ENCODE results near the gene SYNE2. TPM values are rescaled to one million over a fixed set of nuclear protein-coding genes. Genes with fewer than 3 reads are reported as not detected.

Gene SYNE2
- total and polyA plus RNA-seq, 2 donors from 2014 or later = 65.9 to 461 TPM

GRCh38 chr14:64212666-64213065 lies 359.9 kb downstream of the SYNE2 start:
- TF ChIP-seq CTCF (IDR thresholded peaks at IDR 0.05; ENCODE audit: borderline replicate concordance, extremely low read depth, insufficient read depth) = no peak
- Histone ChIP-seq H3K36me3 (ENCODE audit: control insufficient read depth in 2 of 3, insufficient read depth in 3 of 3, low read length in 3 of 3) (peaks cover 2 to 97% (median 69%) of the 10 kb centered on the region in 3 donors), H3K27ac (ENCODE audit: low read depth in 2 of 2, low read length in 2 of 2) (no peak overlapping the region), H3K27me3 (ENCODE audit: control insufficient read depth, insufficient read depth, low read length) (no peaks in the 10 kb centered on the region), H3K9ac (ENCODE audit: low read length in 3 of 3) (no peak overlapping the region), H3K4me3 (ENCODE audit: low read length in 3 of 3) (no peak overlapping the region), H3K9me3 (ENCODE audit: control insufficient read depth in 2 of 3, insufficient read depth in 1 of 3, low read length in 3 of 3) (no peaks in the 10 kb centered on the region), H3K4me1 (ENCODE audit: control insufficient read depth in 2 of 3, insufficient read depth in 2 of 3, low read depth in 1 of 3, low read length in 3 of 3) (no peaks in the 10 kb centered on the region)
- DNase-seq (no peak), FAIRE-seq (no peak)
- intact Hi-C loops (cut with DNase I) = no loop called here

- no peak overlapping the region for H3K4me3 ChIP-seq (ENCODE audit: low read length in 3 of 3)
- no peak for TF ChIP-seq CTCF (IDR thresholded peaks at IDR 0.05; ENCODE audit: borderline replicate concordance, extremely low read depth, insufficient read depth)
- H3K27me3 ChIP-seq (ENCODE audit: control insufficient read depth, insufficient read depth, low read length) = no peaks in the 10 kb centered on the region
- H3K9ac ChIP-seq (ENCODE audit: low read length in 3 of 3) = no peak overlapping the region
- peaks cover 2 to 96% (median 69%) of the 10 kb centered on the region in 3 donors for H3K36me3 ChIP-seq (ENCODE audit: control insufficient read depth in 2 of 3, insufficient read depth in 3 of 3, low read length in 3 of 3)
- no peak for DNase-seq
- H3K4me1 ChIP-seq (ENCODE audit: control insufficient read depth in 2 of 3, insufficient read depth in 2 of 3, low read depth in 1 of 3, low read length in 3 of 3) = peaks cover 0 to 2% (median 0%) of the 10 kb centered on the region in 3 donors
- no peak overlapping the region for H3K27ac ChIP-seq (ENCODE audit: low read depth in 2 of 2, low read length in 2 of 2)
- intact Hi-C loops (cut with DNase I) = no loop called here
- FAIRE-seq = no peak
- H3K9me3 ChIP-seq (ENCODE audit: control insufficient read depth in 2 of 3, insufficient read depth in 1 of 3, low read length in 3 of 3) = no peaks in the 10 kb centered on the region
Observed at GRCh38 chr14:64213086-64213485, 360.3 kb downstream of the SYNE2 start.

GRCh38 chr14:64213853-64214570 lies 361.2 kb downstream of the SYNE2 start:
- no peak overlapping the region for H3K27ac ChIP-seq (ENCODE audit: low read depth in 2 of 2, low read length in 2 of 2)

More at GRCh38 chr14:64213853-64214570, 361.2 kb downstream of the SYNE2 start:
- Histone ChIP-seq H3K36me3 (ENCODE audit: control insufficient read depth in 2 of 3, insufficient read depth in 3 of 3, low read length in 3 of 3) (peaks cover 2 to 93% (median 65%) of the 10 kb centered on the region in 3 donors), H3K27me3 (ENCODE audit: control insufficient read depth, insufficient read depth, low read length) (no peaks in the 10 kb centered on the region), H3K9me3 (ENCODE audit: control insufficient read depth in 2 of 3, insufficient read depth in 1 of 3, low read length in 3 of 3) (no peaks in the 10 kb centered on the region), H3K4me3 (ENCODE audit: low read length in 3 of 3) (no peak overlapping the region), H3K4me1 (ENCODE audit: control insufficient read depth in 2 of 3, insufficient read depth in 2 of 3, low read depth in 1 of 3, low read length in 3 of 3) (peaks cover 0 to 8% (median 2%) of the 10 kb centered on the region in 3 donors), H3K9ac (ENCODE audit: low read length in 3 of 3) (no peak overlapping the region)
- FAIRE-seq (no peak), DNase-seq (no peak)
- no peak for TF ChIP-seq CTCF (IDR thresholded peaks at IDR 0.05; ENCODE audit: borderline replicate concordance, extremely low read depth, insufficient read depth)
- intact Hi-C loops (cut with DNase I) = no loop called here

Data from kidney (tissue), 14 donors.